ENCODE measurements around the gene ADCY7.

ADCY7 gene

DNA sequence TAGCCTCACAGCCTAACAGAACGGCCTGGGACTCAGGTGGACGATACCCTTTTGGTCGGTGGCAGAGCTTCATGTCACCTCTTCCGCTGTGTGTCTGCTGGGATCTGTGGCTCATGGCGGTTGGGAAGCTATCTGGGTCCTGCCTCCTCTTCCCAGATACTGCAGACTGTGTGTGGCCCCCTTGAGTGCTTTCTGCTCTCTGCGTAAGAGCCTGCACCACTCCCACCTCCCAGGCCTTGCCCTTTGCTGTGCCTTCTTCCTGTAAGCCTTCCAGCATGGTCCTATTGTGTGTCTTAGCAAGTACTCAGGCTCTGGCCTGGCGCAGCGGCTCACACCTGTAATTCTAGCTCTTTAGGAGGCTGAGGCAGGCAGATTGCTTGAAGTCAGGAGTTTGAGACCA, 17.5 kb upstream of the ADCY7 start:
- DNase-seq (ENCODE audit: low read depth) = no peak

DNA sequence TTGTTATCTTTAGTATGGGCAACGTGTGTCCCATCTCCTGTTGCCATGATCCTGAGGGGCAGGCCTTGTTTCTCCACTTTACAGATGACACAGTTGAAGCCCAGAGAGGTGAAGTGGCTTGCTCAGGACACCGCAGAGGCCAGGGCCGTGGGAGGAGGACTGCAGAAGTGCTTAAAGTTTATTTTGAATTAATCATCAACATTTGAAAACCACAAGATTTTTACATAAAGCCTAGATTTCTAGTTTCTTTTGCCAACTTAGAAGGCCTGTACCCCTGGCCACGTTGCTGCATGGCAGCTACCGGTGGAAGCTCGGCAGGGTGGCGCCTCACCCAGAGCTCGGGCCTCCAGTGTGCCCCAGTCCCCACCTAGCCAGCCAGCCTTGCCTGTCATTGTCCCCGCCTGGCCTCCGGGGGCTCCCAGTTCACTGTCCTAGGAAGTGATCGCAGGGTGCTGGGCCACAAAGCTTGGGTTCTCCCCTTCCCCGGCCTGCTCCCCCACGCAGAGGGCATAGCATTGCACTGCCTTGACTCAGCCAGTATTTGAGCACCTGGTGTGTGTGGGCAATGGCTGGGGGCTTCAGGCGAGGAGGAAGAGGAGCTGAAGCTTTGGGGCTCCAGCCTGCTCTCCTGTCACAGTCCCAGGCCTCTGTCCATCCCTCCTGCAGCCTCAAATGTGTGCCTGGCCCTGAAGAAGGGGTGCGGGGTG, 14.8 kb upstream of the ADCY7 start:
- DNase-seq (ENCODE audit: low read depth) = peak; percentile 95

DNA sequence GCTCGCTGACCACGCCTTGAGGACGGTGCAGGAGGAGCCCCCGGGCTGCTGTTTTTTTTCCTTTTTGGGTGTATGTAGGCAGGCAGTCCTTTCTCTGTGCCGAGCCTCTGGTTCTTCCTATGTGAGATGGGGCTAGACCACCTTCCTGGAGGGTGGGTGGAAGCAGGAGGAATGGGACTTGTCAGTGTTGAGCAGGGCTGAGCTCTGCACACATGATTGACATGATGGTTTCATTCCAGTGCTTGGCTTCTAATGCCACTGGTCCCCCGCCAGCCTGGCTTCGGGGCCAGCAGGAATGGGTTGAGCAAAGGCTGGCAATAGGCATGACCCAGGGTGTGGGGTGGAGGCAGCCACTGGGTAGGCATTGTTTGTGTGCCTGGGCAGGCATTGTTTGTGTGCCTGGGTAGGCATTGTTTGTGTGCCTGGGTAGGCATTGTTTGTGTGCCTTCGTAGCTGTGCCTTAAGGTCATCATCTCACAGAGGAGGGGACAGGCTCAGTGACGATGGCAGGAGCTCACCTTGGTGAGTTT, 14.2 kb upstream of the ADCY7 start:
- no peak for DNase-seq (ENCODE audit: low read depth)

DNA sequence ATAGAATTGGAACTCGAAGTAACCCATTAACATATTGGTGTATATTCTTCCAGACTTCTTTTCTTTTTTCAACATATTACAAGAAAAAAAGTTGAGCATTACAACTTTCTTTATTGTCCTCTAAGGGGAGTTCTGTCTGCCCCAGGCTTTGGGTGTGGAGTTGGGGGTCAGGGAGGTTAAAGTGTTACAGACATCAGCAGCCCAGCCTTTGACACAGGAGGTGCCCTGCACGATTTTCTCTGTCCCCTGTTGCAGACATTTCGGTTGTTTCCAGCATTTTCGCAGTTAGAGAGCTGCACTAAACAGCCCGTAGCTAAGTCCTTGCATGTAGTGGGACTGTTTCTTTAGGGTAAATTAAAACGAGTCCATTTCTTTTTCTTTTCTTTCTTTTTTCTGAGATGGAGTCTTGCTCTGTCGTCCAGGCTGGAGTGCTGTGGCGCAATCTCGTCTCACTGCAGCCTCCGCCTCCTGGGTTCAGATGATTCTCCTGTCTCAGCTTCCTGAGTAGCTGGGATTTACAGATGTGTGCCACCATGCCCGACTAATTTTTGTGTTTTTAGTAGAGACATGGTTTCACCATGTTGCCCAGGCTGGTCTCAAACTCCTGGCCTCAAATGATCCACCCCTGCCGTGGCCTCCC, 13.4 kb upstream of the ADCY7 start:
- no peak for DNase-seq (ENCODE audit: low read depth)

DNA sequence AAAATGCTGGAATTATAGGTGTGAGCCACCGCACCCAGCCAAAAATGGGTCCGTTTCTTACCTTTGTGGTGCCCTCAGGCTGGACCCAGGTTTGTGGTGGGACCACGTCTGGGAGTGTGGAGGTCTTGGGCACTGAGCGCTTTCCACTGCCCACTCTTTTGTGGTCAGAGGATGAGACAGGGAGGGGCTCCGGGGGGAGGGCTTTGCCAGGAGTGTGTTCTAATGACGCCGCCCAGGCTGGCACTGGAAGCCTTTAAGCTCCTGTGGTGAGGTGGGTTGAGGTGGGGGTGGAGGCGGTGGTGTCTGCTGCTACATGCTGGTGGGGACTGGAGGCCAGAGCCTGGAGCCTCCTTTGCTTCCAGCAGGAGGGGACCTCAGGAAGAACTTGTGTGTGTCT, 12.8 kb upstream of the ADCY7 start:
- no peak for DNase-seq (ENCODE audit: low read depth)

GRCh38 chr16:50254072-50254471, 12.3 kb upstream of the ADCY7 start:
- no peak for DNase-seq (ENCODE audit: low read depth)

- DNase-seq (ENCODE audit: low read depth) = no peak
These were observed 10.8 kb upstream of the ADCY7 start for GRCh38 chr16:50255538-50255937.

DNA sequence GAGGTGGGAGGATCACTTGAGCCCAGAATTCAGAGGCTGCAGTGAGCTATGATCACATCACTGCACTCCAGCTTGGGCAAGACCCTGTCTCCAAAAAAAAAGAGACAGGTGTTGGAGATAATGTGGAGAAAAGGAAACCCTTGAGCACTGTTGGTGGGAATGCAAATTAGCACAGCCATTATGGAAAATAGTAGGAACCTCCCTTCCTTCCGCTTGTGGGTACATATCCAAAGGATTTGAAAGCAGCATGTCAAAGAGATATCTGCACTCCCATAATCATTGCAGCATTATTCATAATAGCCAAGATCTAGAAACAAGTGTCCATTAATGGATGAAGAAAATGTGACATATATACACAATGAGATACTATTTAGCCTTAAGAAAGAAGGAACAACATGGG, 9.7 kb upstream of the ADCY7 start:
- no peak for DNase-seq (ENCODE audit: low read depth)

GRCh38 chr16:50257876-50258275, 8.5 kb upstream of the ADCY7 start:
- no peak for DNase-seq (ENCODE audit: low read depth)

DNA sequence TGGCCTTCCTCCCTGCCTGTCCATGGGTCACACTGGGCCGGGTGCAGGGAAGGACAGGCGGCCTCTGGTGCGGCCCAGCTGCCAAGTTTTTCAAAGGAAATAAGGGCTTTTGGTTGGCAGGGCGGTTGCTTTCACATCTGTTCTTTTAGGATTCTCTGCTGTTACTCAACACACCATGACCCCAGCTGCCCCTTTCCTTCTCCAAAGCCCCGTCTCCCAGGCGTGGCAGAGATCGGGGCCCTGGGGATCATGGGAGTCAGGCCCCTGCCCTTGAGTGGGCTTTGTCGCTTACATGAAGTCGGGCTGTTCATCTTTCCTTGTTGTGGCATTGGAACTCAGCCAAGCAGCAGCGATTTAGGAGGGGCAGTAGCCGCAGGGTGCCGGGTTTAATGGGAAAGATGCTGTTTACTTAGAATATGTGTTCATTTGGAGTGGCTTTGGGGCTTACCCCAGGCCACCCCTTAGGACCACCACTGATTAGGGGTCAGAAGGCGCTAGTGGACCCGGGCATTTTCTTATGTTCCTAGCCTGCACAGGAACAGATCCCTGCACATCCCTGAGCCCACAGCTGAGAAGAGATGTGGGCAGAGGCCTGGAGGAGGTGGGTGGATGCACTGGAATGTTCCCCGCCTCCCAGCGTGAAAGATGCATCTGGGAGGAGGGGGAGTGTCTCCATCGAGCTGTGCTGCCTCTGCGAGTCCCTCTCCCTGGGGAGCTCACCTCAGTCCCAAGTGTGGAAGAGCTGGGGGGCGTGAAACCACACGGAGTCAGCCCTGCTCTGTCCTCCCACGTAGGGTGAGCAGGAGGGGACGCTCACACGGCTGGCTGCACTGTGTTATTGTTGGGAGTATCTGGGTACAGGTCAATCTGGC, 6.8 kb upstream of the ADCY7 start:
- DNase-seq (ENCODE audit: low read depth) = peak; percentile 39

GRCh38 chr16:50260206-50261159, 5.9 kb upstream of the ADCY7 start:
- no peak for DNase-seq (ENCODE audit: low read depth)

DNA sequence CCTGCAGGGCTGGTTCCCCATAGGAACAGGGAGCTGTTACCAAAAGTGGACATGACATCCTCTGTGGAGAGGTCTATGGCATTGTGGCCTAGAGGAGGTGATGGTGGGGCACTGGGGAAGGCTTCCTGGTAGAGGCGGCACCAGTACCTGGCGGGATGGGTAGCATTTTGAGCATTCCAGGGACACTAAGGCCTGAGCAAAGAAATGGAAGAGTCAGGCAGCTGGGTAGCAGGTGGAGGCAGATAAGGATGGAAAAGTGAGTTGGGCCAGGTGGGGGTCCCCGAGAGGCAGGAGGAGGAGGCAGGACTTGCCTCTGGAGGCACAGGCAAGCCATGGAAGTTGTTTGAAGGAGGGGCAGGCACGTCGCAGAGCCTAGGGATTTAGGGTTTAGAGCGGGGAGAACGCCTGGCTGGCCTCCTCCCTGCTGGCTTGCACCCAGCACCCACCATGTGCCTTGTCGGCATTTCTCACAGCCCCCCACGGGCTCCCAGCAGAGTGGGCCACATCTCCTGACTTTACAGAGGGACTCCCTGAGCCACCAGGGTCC, 5.1 kb upstream of the ADCY7 start:
- no peak for DNase-seq (ENCODE audit: low read depth)

- DNase-seq (ENCODE audit: low read depth) = no peak
These were observed 4.6 kb upstream of the ADCY7 start for GRCh38 chr16:50261707-50262235.

DNA sequence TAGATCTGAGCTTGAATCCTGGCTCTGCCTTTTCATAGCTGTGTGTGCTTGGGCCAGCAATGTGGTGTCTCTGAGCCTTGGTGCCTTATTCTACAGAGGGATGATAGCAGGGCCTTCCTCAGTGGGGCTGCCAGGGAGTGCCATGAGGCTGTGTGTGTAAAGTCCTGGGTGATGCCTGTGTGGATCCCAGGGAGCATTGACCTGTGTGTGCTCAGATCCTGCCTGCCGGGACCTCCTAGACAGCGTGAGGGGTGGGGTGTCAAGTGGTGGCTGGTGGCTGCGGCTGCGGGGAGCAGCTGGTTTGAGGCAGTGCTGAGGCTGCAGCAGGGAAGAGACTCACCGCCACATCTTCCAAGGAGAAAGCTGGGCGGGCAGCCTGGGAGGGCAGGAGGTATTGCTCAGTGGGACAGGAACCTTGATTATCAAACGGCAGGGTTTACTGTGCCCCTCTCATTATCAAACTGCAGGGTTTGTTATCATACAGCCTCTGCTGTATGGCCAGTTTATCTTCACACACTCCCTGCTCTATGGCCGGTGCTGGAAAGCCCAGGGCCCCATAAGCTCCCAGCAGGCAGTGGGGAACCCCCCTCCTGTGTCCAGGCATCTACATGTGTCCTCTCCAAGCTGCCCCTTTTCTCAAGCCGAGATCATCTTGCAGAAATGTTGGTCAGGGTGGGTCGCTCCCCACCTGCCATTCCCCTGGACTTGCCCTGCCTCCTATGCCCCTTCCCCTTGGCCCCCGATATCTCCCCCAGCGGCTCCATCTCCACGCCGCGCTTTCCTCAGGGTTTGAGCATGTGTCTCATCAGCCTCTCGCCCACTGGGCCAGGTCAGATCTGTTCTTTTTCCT, 3.1 kb upstream of the ADCY7 start:
- DNase-seq (ENCODE audit: low read depth) = no peak

DNA sequence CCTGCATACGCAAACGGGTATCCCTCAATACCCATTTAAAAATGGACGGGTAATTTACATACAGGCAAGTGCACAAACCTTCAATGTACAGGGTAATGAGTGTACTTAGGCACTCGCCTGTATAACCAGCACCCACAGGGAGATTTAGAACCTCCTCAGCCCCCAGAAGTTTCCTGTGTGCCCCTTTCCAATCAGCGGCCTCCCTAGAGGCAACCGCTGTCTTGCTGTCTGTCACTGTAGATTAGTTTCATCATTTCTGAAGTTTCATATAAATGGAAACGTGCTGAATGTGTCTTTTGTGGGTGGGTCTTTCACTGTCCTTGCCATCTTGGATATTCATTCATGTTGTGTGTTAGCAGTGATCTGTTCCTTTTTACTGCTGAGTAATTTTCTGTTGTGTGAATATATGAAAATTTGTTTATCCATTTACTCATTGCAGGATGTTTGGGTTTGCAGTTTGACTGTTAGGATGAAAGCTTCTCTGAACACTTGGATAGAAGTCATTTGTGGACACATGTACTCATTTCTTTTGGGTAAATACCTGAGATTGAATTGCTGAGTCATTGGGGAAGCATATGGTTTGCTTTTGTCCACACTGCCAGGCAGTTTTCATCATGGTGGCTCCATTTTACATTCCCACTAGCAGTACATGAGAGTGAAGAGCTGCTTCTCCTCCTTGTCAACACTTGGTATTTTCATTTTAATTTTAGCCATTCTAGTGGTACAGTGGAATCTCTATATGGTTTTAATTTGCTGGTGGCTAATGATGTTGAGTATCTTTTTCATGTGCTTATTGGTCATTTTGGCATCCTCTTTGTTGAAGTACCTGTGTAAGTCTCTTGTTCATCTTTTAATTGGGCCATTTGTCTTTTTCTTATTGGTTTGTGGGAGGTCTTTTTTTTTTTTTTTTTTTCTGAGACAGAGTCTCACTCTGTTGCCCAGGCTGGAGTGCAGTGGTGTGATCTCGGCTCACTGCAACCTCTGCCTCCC, 2.1 kb upstream of the ADCY7 start:
- no peak for DNase-seq (ENCODE audit: low read depth)

DNA sequence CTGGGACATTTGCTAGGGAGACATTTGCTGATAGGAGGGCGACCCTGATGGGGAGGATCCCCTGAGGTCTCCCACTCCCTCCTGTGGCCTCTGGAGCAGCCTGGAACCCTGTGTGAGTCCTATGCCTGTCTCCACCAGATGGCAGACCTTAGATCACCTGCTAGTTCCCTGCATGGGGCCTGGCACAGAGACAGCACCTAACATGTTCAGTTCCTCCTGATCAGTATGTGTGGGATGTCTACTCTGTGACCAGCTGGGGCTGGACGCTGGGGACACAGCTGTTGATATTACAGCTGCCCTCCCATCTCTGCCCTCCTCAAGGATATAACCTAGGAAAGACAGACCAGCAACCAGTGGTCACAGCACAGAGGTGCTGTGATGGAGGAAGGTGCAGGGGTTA, 1.1 kb upstream of the ADCY7 start:
- DNase-seq (ENCODE audit: low read depth) = no peak

- no peak for DNase-seq (ENCODE audit: low read depth)
These were observed 525 bp upstream of the ADCY7 start for GRCh38 chr16:50265716-50266336.

DNA sequence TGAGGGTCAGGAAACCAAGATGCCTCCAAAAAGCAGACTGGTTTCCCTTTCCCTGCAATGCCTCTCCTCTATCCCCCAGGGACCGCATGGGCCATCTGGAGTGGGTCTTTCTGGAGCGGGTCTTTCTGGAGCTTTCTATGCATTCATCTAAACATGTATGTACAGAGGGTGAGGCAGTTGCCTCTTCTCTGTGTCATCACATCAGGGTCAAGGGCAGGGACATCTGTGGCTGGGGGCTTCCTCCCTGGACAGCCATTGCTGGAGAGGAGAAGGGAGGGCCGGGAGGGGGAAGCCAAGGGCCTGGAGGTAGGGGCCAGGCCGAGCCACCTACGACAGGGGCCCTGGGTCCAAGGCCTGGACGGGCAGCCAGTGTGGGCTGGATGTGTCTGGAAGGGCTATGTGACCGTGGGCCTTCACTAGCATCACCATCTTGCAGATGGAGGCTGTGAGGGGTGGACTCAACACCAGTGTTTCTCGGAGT, 840 bp downstream of the ADCY7 start:
- DNase-seq (ENCODE audit: low read depth) = no peak
